Neural cell (in vitro differentiated cells): ENCODE measurements around the gene GSTM2.
"Not testable (repeated sequence)": the region's sequence is repeated elsewhere in the genome, so short reads cannot be mapped to it uniquely, and the experiment has no call there.

ENCODE experiments used
- MXI1 ChIP-seq: fragments of 450-650 bp; conservative IDR thresholded peaks from 2 replicates; pipeline ENCODE4 v1.6.1; 2014; ENCODE audit warnings: antibody characterized with exemption, mild to moderate bottlenecking; ENCODE audit not compliant: poor library complexity, severe bottlenecking
- TF ChIP-seq, protein P1 (sequence below): fragments of 450-650 bp; IDR thresholded peaks from 2 replicates; pipeline ENCODE4 v1.5.1; 2014; ENCODE audit warnings: antibody characterized with exemption, mild to moderate bottlenecking, moderate library complexity; ENCODE audit not compliant: poor library complexity, severe bottlenecking

DNA sequence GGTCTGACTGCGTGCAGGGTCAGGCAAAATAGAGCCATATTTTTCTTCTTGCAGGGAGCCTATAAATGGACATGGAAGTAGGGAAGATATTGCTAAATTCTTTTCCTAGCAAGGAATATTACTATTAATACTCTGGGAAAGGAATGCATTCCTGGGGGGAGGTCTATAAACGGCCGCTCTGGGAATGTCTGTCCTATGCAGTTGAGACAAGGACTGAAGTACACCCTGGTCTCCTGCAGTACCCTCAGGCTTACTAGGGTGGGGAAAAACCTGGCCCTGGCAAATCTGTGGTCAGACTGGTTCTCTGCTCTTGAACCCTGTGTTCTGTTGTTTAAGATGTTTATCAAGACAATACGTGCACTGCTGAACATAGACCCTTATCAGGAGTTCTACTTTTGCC lies 41.1 kb downstream of the GSTM2 start:
- not testable (repeated sequence) for TF ChIP-seq MXI1
- TF ChIP-seq, protein P1, sequence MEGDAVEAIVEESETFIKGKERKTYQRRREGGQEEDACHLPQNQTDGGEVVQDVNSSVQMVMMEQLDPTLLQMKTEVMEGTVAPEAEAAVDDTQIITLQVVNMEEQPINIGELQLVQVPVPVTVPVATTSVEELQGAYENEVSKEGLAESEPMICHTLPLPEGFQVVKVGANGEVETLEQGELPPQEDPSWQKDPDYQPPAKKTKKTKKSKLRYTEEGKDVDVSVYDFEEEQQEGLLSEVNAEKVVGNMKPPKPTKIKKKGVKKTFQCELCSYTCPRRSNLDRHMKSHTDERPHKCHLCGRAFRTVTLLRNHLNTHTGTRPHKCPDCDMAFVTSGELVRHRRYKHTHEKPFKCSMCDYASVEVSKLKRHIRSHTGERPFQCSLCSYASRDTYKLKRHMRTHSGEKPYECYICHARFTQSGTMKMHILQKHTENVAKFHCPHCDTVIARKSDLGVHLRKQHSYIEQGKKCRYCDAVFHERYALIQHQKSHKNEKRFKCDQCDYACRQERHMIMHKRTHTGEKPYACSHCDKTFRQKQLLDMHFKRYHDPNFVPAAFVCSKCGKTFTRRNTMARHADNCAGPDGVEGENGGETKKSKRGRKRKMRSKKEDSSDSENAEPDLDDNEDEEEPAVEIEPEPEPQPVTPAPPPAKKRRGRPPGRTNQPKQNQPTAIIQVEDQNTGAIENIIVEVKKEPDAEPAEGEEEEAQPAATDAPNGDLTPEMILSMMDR = not testable (repeated sequence)
